ENCODE data around the gene HSP90AA1.

DNA sequence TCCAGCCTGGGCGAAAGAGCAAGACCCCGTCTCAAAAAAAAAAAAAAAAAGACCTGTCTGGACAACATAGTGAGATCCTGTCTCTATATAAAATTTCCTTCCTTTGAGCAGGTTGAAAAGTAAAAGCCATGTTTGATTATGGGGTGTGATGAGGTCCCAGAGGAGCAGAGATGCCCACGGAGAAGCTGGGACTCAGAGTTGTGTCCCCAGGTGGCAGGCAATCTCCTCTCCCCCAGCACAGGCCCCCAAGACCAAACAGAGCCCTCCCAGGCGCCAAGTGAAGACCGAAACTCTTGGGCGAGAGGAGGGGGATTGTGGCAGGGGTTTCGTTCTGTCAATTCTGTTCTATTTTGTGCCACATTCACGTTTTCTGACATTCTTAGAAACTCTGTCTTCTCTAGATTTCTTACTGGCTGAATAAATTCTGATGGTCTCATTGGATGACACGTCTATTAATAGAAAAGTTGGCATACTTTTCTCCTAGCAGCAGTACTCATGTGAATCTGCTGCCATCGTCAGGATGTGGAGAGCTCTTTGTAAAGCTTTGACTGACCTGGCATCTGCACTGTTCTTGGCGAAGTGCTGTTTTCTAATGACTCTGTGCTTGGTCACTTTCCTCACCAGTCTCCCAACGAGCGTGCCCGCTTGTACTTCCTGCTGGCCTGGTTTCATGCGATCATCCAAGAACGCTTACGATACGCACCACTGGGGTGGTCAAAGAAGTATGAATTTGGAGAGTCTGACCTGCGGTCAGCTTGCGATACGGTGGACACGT lies 43.4 kb downstream of the HSP90AA1 start:
- TF ChIP-seq POLR2A (IDR thresholded peaks at IDR 0.05), result no peak
- TF ChIP-seq, protein P1, sequence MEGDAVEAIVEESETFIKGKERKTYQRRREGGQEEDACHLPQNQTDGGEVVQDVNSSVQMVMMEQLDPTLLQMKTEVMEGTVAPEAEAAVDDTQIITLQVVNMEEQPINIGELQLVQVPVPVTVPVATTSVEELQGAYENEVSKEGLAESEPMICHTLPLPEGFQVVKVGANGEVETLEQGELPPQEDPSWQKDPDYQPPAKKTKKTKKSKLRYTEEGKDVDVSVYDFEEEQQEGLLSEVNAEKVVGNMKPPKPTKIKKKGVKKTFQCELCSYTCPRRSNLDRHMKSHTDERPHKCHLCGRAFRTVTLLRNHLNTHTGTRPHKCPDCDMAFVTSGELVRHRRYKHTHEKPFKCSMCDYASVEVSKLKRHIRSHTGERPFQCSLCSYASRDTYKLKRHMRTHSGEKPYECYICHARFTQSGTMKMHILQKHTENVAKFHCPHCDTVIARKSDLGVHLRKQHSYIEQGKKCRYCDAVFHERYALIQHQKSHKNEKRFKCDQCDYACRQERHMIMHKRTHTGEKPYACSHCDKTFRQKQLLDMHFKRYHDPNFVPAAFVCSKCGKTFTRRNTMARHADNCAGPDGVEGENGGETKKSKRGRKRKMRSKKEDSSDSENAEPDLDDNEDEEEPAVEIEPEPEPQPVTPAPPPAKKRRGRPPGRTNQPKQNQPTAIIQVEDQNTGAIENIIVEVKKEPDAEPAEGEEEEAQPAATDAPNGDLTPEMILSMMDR (IDR thresholded peaks at IDR 0.05), result no peak

Measured in esophagus squamous epithelium (tissue), 4 donors.